ENCODE measurements around the gene AHDC1. TPM values are rescaled to one million over a fixed set of nuclear protein-coding genes. Genes with fewer than 3 reads are reported as not detected.

AHDC1 gene
- total and polyA plus RNA-seq, 9 of the 15 experiments (the other 6 are each of a cell fraction or from before 2014, with no cell fraction given) = 0.21 to 36.4 (median 4.7) TPM

DNA sequence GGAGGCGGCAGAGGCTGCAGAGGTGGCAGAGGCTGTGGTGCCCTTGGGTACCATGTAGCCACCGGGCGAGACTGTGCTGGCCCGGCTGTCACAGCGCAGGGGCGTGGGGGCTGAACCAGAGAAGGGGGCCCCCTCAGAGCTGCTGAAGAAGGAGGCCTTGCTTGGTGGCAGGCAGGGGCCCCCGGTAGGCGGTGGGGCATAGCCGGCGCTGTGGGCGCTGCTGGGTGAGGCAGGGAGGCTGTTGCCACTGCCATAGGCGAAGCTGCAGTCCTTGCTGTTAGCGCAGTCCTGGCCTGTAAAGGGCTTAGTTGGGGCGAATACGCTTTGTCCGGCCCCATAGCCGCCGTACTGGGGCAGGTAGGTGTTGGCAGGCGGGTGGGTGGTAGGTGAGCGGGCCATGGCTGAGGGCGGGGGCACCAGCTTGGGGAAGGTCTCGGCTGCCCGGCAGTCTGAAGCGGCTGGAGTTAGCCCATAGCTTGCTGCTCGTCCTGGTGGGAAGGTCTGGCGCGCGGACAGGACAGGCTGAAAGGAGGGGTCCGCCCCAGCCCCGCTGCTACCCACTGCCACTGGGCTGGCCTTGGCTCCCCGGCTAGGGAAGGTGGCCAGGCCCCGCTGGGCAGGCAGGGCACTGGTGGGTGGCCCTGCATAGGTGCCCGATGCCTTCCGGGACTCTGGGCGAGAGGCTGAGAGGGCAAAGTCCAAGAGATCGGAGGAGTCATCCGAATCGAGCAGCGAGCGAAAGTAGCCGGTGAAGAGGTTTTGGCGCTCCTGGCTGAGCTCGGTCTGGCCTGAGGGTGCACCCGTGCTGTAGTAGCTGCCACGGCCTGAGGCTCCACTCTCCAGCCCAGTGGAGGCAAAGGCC, 54.9 kb downstream of the AHDC1 start:
- Histone ChIP-seq H3K36me3 (ENCODE audit: control insufficient read depth, insufficient read depth, low read length) (peaks cover 94% of the 10 kb centered on the region), H3K27ac (ENCODE audit: extremely low read depth, low read depth, low read length) (no peak overlapping the region), H2AFZ (ENCODE audit: low read depth, low read length) (no peak overlapping the region), H3K9ac (ENCODE audit: insufficient read depth in 1 of 2, low read depth in 2 of 2, low read length in 2 of 2) (no peak overlapping the region; a peak in 1 of 4 replicates), H4K20me1 (replicated peaks; ENCODE audit: control insufficient read depth, insufficient read depth, low read length) (no peaks in the 10 kb centered on the region), H3K4me1 (replicated peaks in 1 of 2; ENCODE audit: control insufficient read depth in 2 of 2, insufficient read depth in 2 of 2, low read length in 2 of 2) (peaks cover 11 to 46% of the 10 kb centered on the region in 2 experiments; a peak in 4 of 5 replicates), H3K4me3 (no peak overlapping the region), H3K4me2 (ENCODE audit: insufficient read depth, low read length) (no peak overlapping the region), H3K9me1 (ENCODE audit: control insufficient read depth, insufficient read depth, low read length) (no peaks in the 10 kb centered on the region), H3K27me3 (ENCODE audit: control insufficient read depth in 2 of 2, insufficient read depth in 2 of 2, low read length in 2 of 2) (no peaks in the 10 kb centered on the region), H3K9me3 (replicated peaks; ENCODE audit: control insufficient read depth, insufficient read depth, low read depth, low read length) (no peaks in the 10 kb centered on the region; the same call in 1 of the 2 replicates), H3K79me2 (ENCODE audit: control insufficient read depth, insufficient read depth, low read length) (peaks cover 18% of the 10 kb centered on the region)
- WGBS (ENCODE audit: insufficient coverage, low coverage, missing lambda C conversion rate) = 95% methylated on average over 43 of the region's 45 CpGs
- FAIRE-seq (no peak), DNase-seq (ENCODE audit: extremely low read depth in 1 of 4, low spot score in 3 of 4) (no peak), ATAC-seq (no peak)
- no TSS peak for BruUV-seq (replicated peaks)
- CTCF ChIA-PET (ENCODE audit: low intra/inter-chr PET ratio) = no interaction called here
- intact Hi-C loops (cut with micrococcal nuclease) = no loop called here
- POLR2A ChIA-PET = no interaction called here
- in situ Hi-C loops (cut with MboI) = no loop called here
- no peak for TF ChIP-seq RHOXF2B (CRISPR knock-in tag; conservative IDR thresholded peaks at IDR 0.05)
- no peak for TF ChIP-seq ATF6 (CRISPR knock-in tag; IDR thresholded peaks at IDR 0.05)
- no peak for TF ChIP-seq ZNF134 (CRISPR knock-in tag; conservative IDR thresholded peaks at IDR 0.05)
- TF ChIP-seq ASH1L (IDR thresholded peaks at IDR 0.05; ENCODE audit: borderline replicate concordance, low read depth, partially characterized antibody) = no peak
- TF ChIP-seq POLR2G (IDR thresholded peaks at IDR 0.05; ENCODE audit: low read depth, low read length) = peak; percentile 3; the same call in 1 of the 2 replicates
- TF ChIP-seq TCF3 (CRISPR knock-in tag; IDR thresholded peaks at IDR 0.05) = no peak
- TF ChIP-seq NFIX (CRISPR knock-in tag; IDR thresholded peaks at IDR 0.05; ENCODE audit: low read depth) = no peak
- TF ChIP-seq MCM7 (IDR thresholded peaks at IDR 0.05) = no peak
- TF ChIP-seq RBM22 (IDR thresholded peaks at IDR 0.05; ENCODE audit: low read depth, low read length, poor library complexity, severe bottlenecking) = peak; percentile 9
- TF ChIP-seq RBM14 (IDR thresholded peaks at IDR 0.05; ENCODE audit: borderline replicate concordance, insufficient read depth, low read depth, low read length) = no peak
- TF ChIP-seq HNRNPH1 (optimal IDR thresholded peaks at IDR 0.05; ENCODE audit: low read depth, low read length) = no peak
- no peak for TF ChIP-seq NFIC (IDR thresholded peaks at IDR 0.05)

All from K562 (cell line).